Measurements from ENCODE around the gene CFAP77. TPM values are rescaled to one million over a fixed set of nuclear protein-coding genes. Genes with fewer than 3 reads are reported as not detected.

Gene CFAP77
- total and polyA plus RNA-seq, 2 of the 4 experiments (the other 2 are of a cell fraction) = not detected

DNA sequence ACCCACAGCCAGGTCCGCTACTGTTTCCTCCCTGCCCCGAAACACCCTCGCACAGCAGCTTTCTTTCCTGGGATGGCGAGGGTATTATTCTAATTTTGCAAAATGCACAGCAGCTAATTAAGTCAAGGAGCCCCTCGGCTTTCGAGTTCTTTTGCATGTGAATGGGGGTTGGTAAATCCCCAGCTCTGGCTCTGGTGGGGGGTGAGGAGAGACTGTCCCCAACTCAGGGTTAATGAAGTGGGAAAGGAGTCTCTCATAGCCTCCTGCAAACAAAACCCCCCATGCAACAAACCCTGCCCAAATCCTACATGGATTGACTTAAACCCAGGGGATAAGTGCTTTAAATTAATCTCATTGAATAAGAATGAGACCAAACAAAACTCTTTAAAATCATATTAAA is 181.2 kb downstream of the CFAP77 start:
- no peak overlapping the region for H3K23ac ChIP-seq (ENCODE audit: low read depth, low read length)
- H2BK5ac ChIP-seq (ENCODE audit: low read depth, low read length, poor library complexity, severe bottlenecking) = no peak overlapping the region
- CTCF ChIA-PET = no interaction called here
- H3K9me3 ChIP-seq (ENCODE audit: control insufficient read depth, insufficient read depth, low read length) = no peaks in the 10 kb centered on the region
- H3K36me3 ChIP-seq (ENCODE audit: control insufficient read depth, insufficient read depth, low read length) = peaks cover 6% of the 10 kb centered on the region
- no peak overlapping the region for H4K8ac ChIP-seq (ENCODE audit: low read depth in 2 of 2, low read length in 2 of 2)
- H2AFZ ChIP-seq (replicated peaks; ENCODE audit: low read length, poor library complexity) = no peak overlapping the region
- H2AK9ac ChIP-seq (replicated peaks; ENCODE audit: low read depth, low read length, poor library complexity) = no peak overlapping the region
- no peak overlapping the region for H2BK120ac ChIP-seq (ENCODE audit: low read depth, low read length)
- POLR2A ChIA-PET (ENCODE audit: unreplicated experiment) = no interaction called here
- no peak overlapping the region for H3K14ac ChIP-seq (replicated peaks; ENCODE audit: low read depth, low read length)
- no peaks in the 10 kb centered on the region; the same call in 1 of the 2 replicates for H3K4me1 ChIP-seq (ENCODE audit: control insufficient read depth, insufficient read depth, low read length)
- H3K9me1 ChIP-seq (ENCODE audit: insufficient read depth, low read length) = no peaks in the 10 kb centered on the region; the same call in 1 of the 2 replicates
- TF ChIP-seq, protein P1, sequence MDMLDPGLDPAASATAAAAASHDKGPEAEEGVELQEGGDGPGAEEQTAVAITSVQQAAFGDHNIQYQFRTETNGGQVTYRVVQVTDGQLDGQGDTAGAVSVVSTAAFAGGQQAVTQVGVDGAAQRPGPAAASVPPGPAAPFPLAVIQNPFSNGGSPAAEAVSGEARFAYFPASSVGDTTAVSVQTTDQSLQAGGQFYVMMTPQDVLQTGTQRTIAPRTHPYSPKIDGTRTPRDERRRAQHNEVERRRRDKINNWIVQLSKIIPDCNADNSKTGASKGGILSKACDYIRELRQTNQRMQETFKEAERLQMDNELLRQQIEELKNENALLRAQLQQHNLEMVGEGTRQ (IDR thresholded peaks at IDR 0.05; ENCODE audit: low read depth, low read length) = no peak
- no peak overlapping the region for H3K9ac ChIP-seq (ENCODE audit: low read depth, low read length)
- WGBS, 2 experiments (ENCODE audit: extremely low coverage in 2 of 2, insufficient read length in 1 of 2) = no CpG with 5 or more reads among the region's 6 CpGs
- no peak overlapping the region for H3K27ac ChIP-seq (ENCODE audit: insufficient read depth, low read length)
- DNase-seq = no peak
- dilution Hi-C loops (cut with HindIII; ENCODE audit: low sequenced_read_pairs, unreplicated experiment) = no loop called here
- H3K4me3 ChIP-seq (ENCODE audit: insufficient read depth, low read depth, low read length) = no peak overlapping the region
- no peak overlapping the region for H3K56ac ChIP-seq (ENCODE audit: extremely low read depth, insufficient read depth, low read length)
- no peak overlapping the region for H4K5ac ChIP-seq (ENCODE audit: low read depth, low read length)
- H3K27me3 ChIP-seq (ENCODE audit: control insufficient read depth, insufficient read depth, low read length) = peaks cover 58% of the 10 kb centered on the region
- H4K91ac ChIP-seq (ENCODE audit: insufficient read depth, low read depth, low read length) = no peak overlapping the region
- no peaks in the 10 kb centered on the region for H3K79me1 ChIP-seq (ENCODE audit: low read depth in 1 of 2, low read length in 2 of 2)
- H2BK20ac ChIP-seq (ENCODE audit: low read depth, low read length) = no peak overlapping the region
- ATAC-seq (ENCODE audit: low read depth) = no peak
- H2AK5ac ChIP-seq (ENCODE audit: low read depth, low read length) = no peak overlapping the region
- H3K4ac ChIP-seq (ENCODE audit: low read depth, low read length) = no peak overlapping the region
- in situ Hi-C loops (cut with MboI; ENCODE audit: low sequenced_read_pairs) = no loop called here
- H3K18ac ChIP-seq (ENCODE audit: low read depth, low read length) = no peak overlapping the region
- no TSS peak for BruUV-seq (replicated peaks)
- intact Hi-C loops (cut with micrococcal nuclease) = no loop called here
- peaks cover 27% of the 10 kb centered on the region for H4K20me1 ChIP-seq (ENCODE audit: insufficient read depth, low read length)
- H2BK15ac ChIP-seq (ENCODE audit: low read depth, low read length) = no peak overlapping the region
- no peak overlapping the region for H3K4me2 ChIP-seq (ENCODE audit: low read depth, low read length)
